ENCODE data around the gene GNGT2.
A peak's percentile ranks its signal among the peaks of the same experiment; 100 is the strongest.

Gene GNGT2

GRCh38 chr17:49198211-49198610 lies 12.2 kb downstream of the GNGT2 start:
- in situ Hi-C loops (cut with HindIII; ENCODE audit: low sequenced_read_pairs), result no loop called here
- DNase-seq (ENCODE audit: low read depth, low spot score), result no peak
- H3K4me3 ChIP-seq (ENCODE audit: low read depth, low read length), result no peak overlapping the region
- TF ChIP-seq, protein P1, sequence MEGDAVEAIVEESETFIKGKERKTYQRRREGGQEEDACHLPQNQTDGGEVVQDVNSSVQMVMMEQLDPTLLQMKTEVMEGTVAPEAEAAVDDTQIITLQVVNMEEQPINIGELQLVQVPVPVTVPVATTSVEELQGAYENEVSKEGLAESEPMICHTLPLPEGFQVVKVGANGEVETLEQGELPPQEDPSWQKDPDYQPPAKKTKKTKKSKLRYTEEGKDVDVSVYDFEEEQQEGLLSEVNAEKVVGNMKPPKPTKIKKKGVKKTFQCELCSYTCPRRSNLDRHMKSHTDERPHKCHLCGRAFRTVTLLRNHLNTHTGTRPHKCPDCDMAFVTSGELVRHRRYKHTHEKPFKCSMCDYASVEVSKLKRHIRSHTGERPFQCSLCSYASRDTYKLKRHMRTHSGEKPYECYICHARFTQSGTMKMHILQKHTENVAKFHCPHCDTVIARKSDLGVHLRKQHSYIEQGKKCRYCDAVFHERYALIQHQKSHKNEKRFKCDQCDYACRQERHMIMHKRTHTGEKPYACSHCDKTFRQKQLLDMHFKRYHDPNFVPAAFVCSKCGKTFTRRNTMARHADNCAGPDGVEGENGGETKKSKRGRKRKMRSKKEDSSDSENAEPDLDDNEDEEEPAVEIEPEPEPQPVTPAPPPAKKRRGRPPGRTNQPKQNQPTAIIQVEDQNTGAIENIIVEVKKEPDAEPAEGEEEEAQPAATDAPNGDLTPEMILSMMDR (IDR thresholded peaks at IDR 0.05; ENCODE audit: low read depth, low read length), result no peak

- in situ Hi-C loops (cut with HindIII; ENCODE audit: low sequenced_read_pairs), result no loop called here
- DNase-seq (ENCODE audit: low read depth, low spot score), result no peak
- TF ChIP-seq, protein P1 (IDR thresholded peaks at IDR 0.05; ENCODE audit: low read depth, low read length), result no peak
- no peak overlapping the region for H3K4me3 ChIP-seq (ENCODE audit: low read depth, low read length)
Measured at GRCh38 chr17:49197346-49197998, 12.9 kb downstream of the GNGT2 start.

GRCh38 chr17:49196520-49196919 lies 13.9 kb downstream of the GNGT2 start:
- DNase-seq (ENCODE audit: low read depth, low spot score), result no peak
- H3K4me3 ChIP-seq (ENCODE audit: low read depth, low read length), result no peak overlapping the region
- TF ChIP-seq, protein P1 (IDR thresholded peaks at IDR 0.05; ENCODE audit: low read depth, low read length), result no peak
- in situ Hi-C loops (cut with HindIII; ENCODE audit: low sequenced_read_pairs), result no loop called here

DNA sequence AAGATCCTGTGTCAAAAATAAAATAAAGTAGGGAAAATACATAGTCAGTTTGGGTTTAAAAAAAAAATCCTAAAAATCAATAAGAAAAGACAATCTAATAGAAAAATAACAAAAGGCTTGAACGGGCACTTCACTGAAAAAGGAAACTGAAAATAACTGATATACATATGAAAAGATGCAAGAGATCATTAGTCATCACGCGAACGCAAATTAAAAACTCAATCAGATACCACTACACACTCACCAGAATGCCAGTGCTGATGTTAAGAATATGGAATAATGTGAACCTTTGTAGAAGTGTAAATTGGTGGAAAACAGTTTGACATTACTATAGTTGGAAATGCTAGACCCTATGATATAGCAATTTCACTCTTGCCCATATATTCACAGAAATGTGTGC lies 14.6 kb downstream of the GNGT2 start:
- TF ChIP-seq, protein P1 (IDR thresholded peaks at IDR 0.05; ENCODE audit: low read depth, low read length), result no peak
- DNase-seq (ENCODE audit: low read depth, low spot score), result no peak
- in situ Hi-C loops (cut with HindIII; ENCODE audit: low sequenced_read_pairs), result no loop called here
- H3K4me3 ChIP-seq (ENCODE audit: low read depth, low read length), result no peak overlapping the region

DNA sequence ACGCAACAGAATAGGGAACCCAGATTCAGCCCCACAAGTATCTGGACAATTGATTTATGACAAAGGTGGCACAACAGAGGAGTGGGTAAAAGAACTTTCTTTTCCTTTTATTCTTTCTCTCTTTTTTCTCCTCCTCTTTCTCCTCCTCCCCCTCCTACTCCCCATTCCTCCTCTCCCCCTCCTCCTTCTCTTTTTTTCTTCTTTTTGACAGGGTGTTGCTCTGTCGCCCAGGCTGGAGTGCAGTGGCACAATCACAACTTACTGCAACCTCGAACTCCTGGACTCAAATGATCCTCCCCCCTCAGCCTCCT lies 16.1 kb downstream of the GNGT2 start:
- TF ChIP-seq, protein P1 (IDR thresholded peaks at IDR 0.05; ENCODE audit: low read depth, low read length), result no peak
- H3K4me3 ChIP-seq (ENCODE audit: low read depth, low read length), result no peak overlapping the region
- in situ Hi-C loops (cut with HindIII; ENCODE audit: low sequenced_read_pairs), result no loop called here
- no peak for DNase-seq (ENCODE audit: low read depth, low spot score)

DNA sequence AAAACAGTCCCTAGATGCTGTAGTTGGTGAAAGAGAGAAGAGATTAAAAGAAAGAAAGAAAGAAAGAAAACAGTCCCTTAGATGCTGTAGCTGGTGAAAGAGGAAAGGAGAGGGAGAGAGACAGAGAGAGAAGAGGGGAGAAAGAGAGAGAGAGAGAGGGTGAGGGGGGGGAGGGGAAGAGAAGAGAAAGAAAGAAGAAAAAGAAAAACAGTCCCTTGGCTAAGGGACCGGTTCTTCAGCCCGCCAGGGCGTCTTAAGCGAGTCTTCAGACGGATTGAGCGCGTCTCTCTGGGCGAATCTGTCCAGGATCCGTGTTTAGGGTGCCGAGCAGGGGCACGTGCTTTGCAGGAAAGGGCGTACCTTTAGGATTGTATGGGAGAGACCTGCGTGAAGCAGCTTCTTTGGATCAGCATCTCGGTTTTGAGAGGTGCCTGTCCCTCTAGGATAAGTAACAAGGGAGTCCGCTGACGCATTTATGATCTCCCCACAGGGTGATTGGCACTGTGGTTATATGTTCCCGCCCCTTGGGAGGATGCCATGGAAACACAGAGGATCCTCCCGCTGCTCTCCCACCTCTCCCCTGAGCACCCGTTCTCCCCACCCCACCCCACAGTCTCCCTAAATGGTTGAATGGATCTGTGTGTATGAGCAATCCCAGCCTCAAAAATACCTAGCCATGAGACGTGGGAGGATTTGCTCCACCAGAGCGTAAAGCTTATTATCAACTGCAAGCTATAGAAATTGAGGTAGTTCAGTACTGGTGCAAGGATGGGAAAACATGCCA lies 16.7 kb downstream of the GNGT2 start:
- H3K4me3 ChIP-seq (ENCODE audit: low read depth, low read length), result peak overlapping the region; percentile 77
- TF ChIP-seq, protein P1 (IDR thresholded peaks at IDR 0.05; ENCODE audit: low read depth, low read length), result no peak
- peak; percentile 66 for DNase-seq (ENCODE audit: low read depth, low spot score)
- in situ Hi-C loops (cut with HindIII; ENCODE audit: low sequenced_read_pairs), result no loop called here
